ENCODE data around the gene DDX11. TPM values are rescaled to one million over a fixed set of nuclear protein-coding genes. Genes with fewer than 3 reads are reported as not detected.
"Not testable (repeated sequence)": the region's sequence is repeated elsewhere in the genome, so short reads cannot be mapped to it uniquely, and the experiment has no call there.

The DDX11 gene
- total and polyA plus RNA-seq, 2 donors (not counting 1 experiment from before 2014, with no cell fraction given) = 68.0 to 90.2 TPM

- ATAC-seq (ENCODE audit: low read depth); H3K4me2 ChIP-seq (replicated peaks; ENCODE audit: low read depth, low read length, poor library complexity, severe bottlenecking); CTCF ChIA-PET; H4K20me1 ChIP-seq (ENCODE audit: control insufficient read depth, insufficient read depth, low read length, poor library complexity, severe bottlenecking); H3K9me3 ChIP-seq (ENCODE audit: control extremely low read depth in 1 of 3, control insufficient read depth in 2 of 3, insufficient read depth in 1 of 3, low read length in 2 of 3); H3K4me1 ChIP-seq (ENCODE audit: control insufficient read depth in 2 of 2, insufficient read depth in 2 of 2, low read length in 2 of 2); H3K27me3 ChIP-seq (replicated peaks in 1 of 4; ENCODE audit: control extremely low read depth in 1 of 4, control insufficient read depth in 3 of 4, insufficient read depth in 4 of 4, low read length in 3 of 4); POLR2A ChIA-PET; H3K27me3 Mint-ChIP-seq; intact Hi-C loops (cut with micrococcal nuclease); H3K4me3 ChIP-seq (ENCODE audit: control extremely low read depth in 1 of 5, extremely low read depth in 1 of 5, insufficient read depth in 1 of 5, low read depth in 2 of 5, low read length in 4 of 5); H3K79me2 ChIP-seq (ENCODE audit: control insufficient read depth, insufficient read depth, low read length); DNase-seq; H3K9ac ChIP-seq (ENCODE audit: low read length); H3K27ac ChIP-seq (ENCODE audit: low read length in 2 of 2); H3K4me1 Mint-ChIP-seq; H2AFZ ChIP-seq (ENCODE audit: insufficient read depth, low read depth, low read length, poor library complexity, severe bottlenecking); H3K4me3 Mint-ChIP-seq; H3K27ac Mint-ChIP-seq; H3K9me3 Mint-ChIP-seq (ENCODE audit: insufficient read depth): not testable (repeated sequence)
- WGBS (ENCODE audit: insufficient coverage) = 100% methylated on average over 2 of the region's 2 CpGs
- H3K36me3 ChIP-seq (replicated peaks in 1 of 2; ENCODE audit: control extremely low read depth in 1 of 2, control insufficient read depth in 1 of 2, extremely low read depth in 1 of 2, insufficient read depth in 2 of 2, low read length in 1 of 2) = peaks cover 0 to 35% of the 10 kb centered on the region in 2 experiments
These were observed 14.3 kb downstream of the DDX11 start for GRCh38 chr12:31087956-31088355.

- ChIA-PET POLR2A (no interaction called here), CTCF (no interaction called here)
- Histone ChIP-seq H3K9ac (ENCODE audit: low read length) (no peak overlapping the region), H3K4me2 (replicated peaks; ENCODE audit: low read depth, low read length, poor library complexity, severe bottlenecking) (no peak overlapping the region), H3K27ac (ENCODE audit: low read length in 2 of 2) (no peak overlapping the region), H3K9me3 (ENCODE audit: control extremely low read depth in 1 of 3, control insufficient read depth in 2 of 3, insufficient read depth in 1 of 3, low read length in 2 of 3) (no peaks in the 10 kb centered on the region), H3K4me1 (ENCODE audit: control insufficient read depth in 2 of 2, insufficient read depth in 2 of 2, low read length in 2 of 2) (no peaks in the 10 kb centered on the region), H3K36me3 (replicated peaks in 1 of 2; ENCODE audit: control extremely low read depth in 1 of 2, control insufficient read depth in 1 of 2, extremely low read depth in 1 of 2, insufficient read depth in 2 of 2, low read length in 1 of 2) (peaks cover 0 to 31% of the 10 kb centered on the region in 2 experiments), H4K20me1 (ENCODE audit: control insufficient read depth, insufficient read depth, low read length, poor library complexity, severe bottlenecking) (no peaks in the 10 kb centered on the region), H2AFZ (ENCODE audit: insufficient read depth, low read depth, low read length, poor library complexity, severe bottlenecking) (no peak overlapping the region), H3K27me3 (replicated peaks in 1 of 4; ENCODE audit: control extremely low read depth in 1 of 4, control insufficient read depth in 3 of 4, insufficient read depth in 4 of 4, low read length in 3 of 4) (no peaks in the 10 kb centered on the region), H3K79me2 (ENCODE audit: control insufficient read depth, insufficient read depth, low read length) (no peaks in the 10 kb centered on the region), H3K4me3 (ENCODE audit: control extremely low read depth in 1 of 5, extremely low read depth in 1 of 5, insufficient read depth in 1 of 5, low read depth in 2 of 5, low read length in 4 of 5) (no peak overlapping the region)
- no peaks in the 10 kb centered on the region for H3K4me1 Mint-ChIP-seq
- no peak for DNase-seq
- TF ChIP-seq EZH2 (IDR thresholded peaks at IDR 0.05; ENCODE audit: borderline replicate concordance, insufficient read depth, low read depth, low read length, poor library complexity, severe bottlenecking) (no peak), CTCF (IDR thresholded peaks at IDR 0.05) (no peak)
- intact Hi-C loops (cut with micrococcal nuclease) = no loop called here
- 96% methylated on average over 8 of the region's 12 CpGs for WGBS (ENCODE audit: insufficient coverage)
- no peak for ATAC-seq (ENCODE audit: low read depth)
- no peak overlapping the region for H3K4me3 Mint-ChIP-seq
- H3K9me3 Mint-ChIP-seq (ENCODE audit: insufficient read depth) = no peaks in the 10 kb centered on the region
- no peaks in the 10 kb centered on the region for H3K27me3 Mint-ChIP-seq
- H3K27ac Mint-ChIP-seq = no peak overlapping the region
These were observed 15.4 kb downstream of the DDX11 start for GRCh38 chr12:31089072-31089471.

- H3K4me1 ChIP-seq (ENCODE audit: control insufficient read depth in 2 of 2, insufficient read depth in 2 of 2, low read length in 2 of 2); H3K27ac ChIP-seq (ENCODE audit: low read length in 2 of 2); intact Hi-C loops (cut with micrococcal nuclease); H3K79me2 ChIP-seq (ENCODE audit: control insufficient read depth, insufficient read depth, low read length); H3K27me3 Mint-ChIP-seq; H3K4me3 ChIP-seq (ENCODE audit: control extremely low read depth in 1 of 5, extremely low read depth in 1 of 5, insufficient read depth in 1 of 5, low read depth in 2 of 5, low read length in 4 of 5); H3K9me3 ChIP-seq (ENCODE audit: control extremely low read depth in 1 of 3, control insufficient read depth in 2 of 3, insufficient read depth in 1 of 3, low read length in 2 of 3); CTCF ChIA-PET; ATAC-seq (ENCODE audit: low read depth); H3K4me2 ChIP-seq (replicated peaks; ENCODE audit: low read depth, low read length, poor library complexity, severe bottlenecking); H2AFZ ChIP-seq (ENCODE audit: insufficient read depth, low read depth, low read length, poor library complexity, severe bottlenecking); H3K9me3 Mint-ChIP-seq (ENCODE audit: insufficient read depth); H3K4me3 Mint-ChIP-seq; H3K27me3 ChIP-seq (replicated peaks in 1 of 4; ENCODE audit: control extremely low read depth in 1 of 4, control insufficient read depth in 3 of 4, insufficient read depth in 4 of 4, low read length in 3 of 4); H3K4me1 Mint-ChIP-seq; DNase-seq; H3K9ac ChIP-seq (ENCODE audit: low read length); H3K27ac Mint-ChIP-seq; H4K20me1 ChIP-seq (ENCODE audit: control insufficient read depth, insufficient read depth, low read length, poor library complexity, severe bottlenecking); POLR2A ChIA-PET: not testable (repeated sequence)
- 94% methylated on average over 17 of the region's 19 CpGs for WGBS (ENCODE audit: insufficient coverage)
- H3K36me3 ChIP-seq (replicated peaks in 1 of 2; ENCODE audit: control extremely low read depth in 1 of 2, control insufficient read depth in 1 of 2, extremely low read depth in 1 of 2, insufficient read depth in 2 of 2, low read length in 1 of 2) = peaks cover 0 to 35% of the 10 kb centered on the region in 2 experiments
These were observed 18.0 kb downstream of the DDX11 start for GRCh38 chr12:31091629-31092028.

Measured in B cell (primary cell).